A549 (cell line): ENCODE measurements around the gene ACADSB. TPM values are rescaled to one million over a fixed set of nuclear protein-coding genes. Genes with fewer than 3 reads are reported as not detected.

Experiments
- ATAC-seq, 2 experiments: fragments of 200-7000 bp in 1 of 2; fragments of >200 bp in 1 of 2; cut with Nextera tagmentation in 1 of 2; cut with Tn5 transposase in 1 of 2; 3 replicates each; pipeline versions ENCODE4 v1.8.0 to v1.9.1; 2018 to 2020; ENCODE audit warnings: mild to moderate bottlenecking in 1 of 2, moderate library complexity in 1 of 2
- CTCF ChIA-PET: fragments of 300-600 bp; sonication (Branson Sonifier 250); formaldehyde crosslinking; extraction: SDS; loops from one replicate; lab custom pipeline; 2021; ENCODE audit warnings: antibody characterized with exemption, inconsistent platforms; lab: Yijun Ruan, JAX
- POLR2A ChIA-PET: fragments of 350-600 bp; formaldehyde crosslinking; extraction: SDS; loops from one replicate; lab custom pipeline; 2021; ENCODE audit warnings: antibody characterized with exemption, inconsistent platforms; lab: Yijun Ruan, JAX
- DNase-seq, 2 experiments: peaks; one replicate each; pipeline versions ENCODE4 v3.0.0 to v3.0.0-alpha.2; 2011 to 2016; ENCODE audit warnings: low read depth in 1 of 2, low spot score in 1 of 2
- FAIRE-seq: peaks from 2 replicates; lab custom pipeline; 2011; peaks lifted over from hg19 to GRCh38; lab: Jason Lieb, UNC
- H3K27ac ChIP-seq, 2 experiments: fragments of >200 bp; sonication (Bioruptor Twin); formaldehyde crosslinking; 3 replicates each; pipeline ENCODE4 v1.5.1; 2016 to 2017
- H3K4me1 ChIP-seq: fragments of >200 bp; sonication (Bioruptor Twin); formaldehyde crosslinking; 3 replicates; pipeline ENCODE4 v1.6.1; 2016
- H3K4me2 ChIP-seq: fragments of >200 bp; sonication (Bioruptor Twin); formaldehyde crosslinking; 3 replicates; pipeline ENCODE4 v1.6.1; 2016
- H3K4me3 ChIP-seq: fragments of >200 bp; sonication (Bioruptor Twin); formaldehyde crosslinking; 3 replicates; pipeline ENCODE4 v1.5.1; 2016
- H3K9me3 ChIP-seq: fragments of >200 bp; sonication (Bioruptor Twin); formaldehyde crosslinking; 3 replicates; pipeline ENCODE4 v1.6.1; 2016
- ATOH8 ChIP-seq: fragments of 250-450 bp; sonication (Bioruptor Pico); IDR thresholded peaks from 2 replicates; pipeline ENCODE4 v1.5.0; 2020; ENCODE audit warnings: low read depth, mild to moderate bottlenecking, moderate library complexity
- BCL3 ChIP-seq: fragments of >200 bp; sonication (Bioruptor Twin); formaldehyde crosslinking; IDR thresholded peaks from 3 replicates; pipeline ENCODE4 v1.6.1; 2016
- EP300 ChIP-seq, 2 experiments: fragments of >200 bp; sonication (Bioruptor Twin); formaldehyde crosslinking; IDR thresholded peaks; 2 replicates in 1 of 2; 3 replicates in 1 of 2; pipeline ENCODE4 v1.6.1; 2016 to 2017
- FOSL2 ChIP-seq, 2 experiments: fragments of 450-650 bp in 1 of 2; fragments of >200 bp in 1 of 2; sonication (Bioruptor Twin) in 1 of 2; formaldehyde crosslinking; IDR thresholded peaks; 2 replicates each; pipeline versions ENCODE4 v1.5.0 to v1.6.1; 2016 to 2020; ENCODE audit warnings: mild to moderate bottlenecking in 1 of 2, moderate library complexity in 1 of 2
- FOXS1 ChIP-seq: fragments of 250-450 bp; sonication (Bioruptor Pico); IDR thresholded peaks from 2 replicates; pipeline ENCODE4 v1.5.0; 2020; ENCODE audit warnings: mild to moderate bottlenecking, moderate library complexity
- HES2 ChIP-seq: fragments of >200 bp; sonication (Bioruptor Twin); formaldehyde crosslinking; IDR thresholded peaks from 2 replicates; pipeline ENCODE4 v1.6.1; 2016
- HEYL ChIP-seq: fragments of 250-450 bp; sonication (Bioruptor Pico); IDR thresholded peaks from 2 replicates; pipeline ENCODE4 v1.8.0; 2021; ENCODE audit warnings: mild to moderate bottlenecking, moderate library complexity
- HOXA7 ChIP-seq: fragments of 250-450 bp; sonication (Bioruptor Pico); IDR thresholded peaks from 2 replicates; pipeline ENCODE4 v1.5.0; 2020; ENCODE audit warnings: mild to moderate bottlenecking, moderate library complexity
- HOXB5 ChIP-seq: fragments of 250-450 bp; sonication (Bioruptor Pico); IDR thresholded peaks from 2 replicates; pipeline ENCODE4 v1.5.0; 2020; ENCODE audit warnings: mild to moderate bottlenecking, moderate library complexity
- JUN ChIP-seq, 2 experiments: fragments of >200 bp; sonication (Bioruptor Twin); formaldehyde crosslinking; IDR thresholded peaks; 2 replicates in 1 of 2; 3 replicates in 1 of 2; pipeline ENCODE4 v1.6.1; 2016 to 2017
- MAFK ChIP-seq: fragments of 450-650 bp; IDR thresholded peaks from 2 replicates; pipeline ENCODE4 v1.6.1; 2014; ENCODE audit not compliant: partially characterized antibody
- MAZ ChIP-seq: fragments of 150-350 bp; IDR thresholded peaks from 2 replicates; pipeline ENCODE4 v1.6.1; 2014; ENCODE audit warnings: antibody characterized with exemption, low read depth, low read length, borderline replicate concordance
- NPAS2 ChIP-seq: fragments of 250-450 bp; sonication (Bioruptor Pico); IDR thresholded peaks from 2 replicates; pipeline ENCODE4 v1.8.0; 2022; ENCODE audit warnings: mild to moderate bottlenecking, moderate library complexity, borderline replicate concordance
- POLR2AphosphoS2 ChIP-seq: conservative IDR thresholded peaks from 2 replicates; pipeline ENCODE4 v1.6.1; 2012; ENCODE audit warnings: low read length, improper control_type of control experiment, inconsistent platforms
- RAD21 ChIP-seq, 2 experiments: fragments of >200 bp in 1 of 2; sonication (Bioruptor Twin) in 1 of 2; formaldehyde crosslinking in 1 of 2; IDR thresholded peaks in 1 of 2; conservative IDR thresholded peaks in 1 of 2; 2 replicates in 1 of 2; 3 replicates in 1 of 2; pipeline ENCODE4 v1.6.1; 2012 to 2018; ENCODE audit warnings: inconsistent platforms in 1 of 2
- RARB ChIP-seq: fragments of 250-450 bp; sonication (Bioruptor Pico); IDR thresholded peaks from 2 replicates; pipeline ENCODE4 v1.8.0; 2021; ENCODE audit warnings: mild to moderate bottlenecking, moderate library complexity
- RCOR1 ChIP-seq: fragments of 150-350 bp; IDR thresholded peaks from 2 replicates; pipeline ENCODE4 v1.6.1; 2014; ENCODE audit warnings: antibody characterized with exemption, low read length, low read depth
- RNF2 ChIP-seq: fragments of 200-600 bp; sonication (generic); IDR thresholded peaks from 2 replicates; pipeline ENCODE4 v1.6.1; 2016; ENCODE audit warnings: low read depth, mild to moderate bottlenecking, antibody characterized with exemption, moderate library complexity, borderline replicate concordance
- SMC3 ChIP-seq: fragments of >200 bp; sonication (Bioruptor Twin); formaldehyde crosslinking; IDR thresholded peaks from 3 replicates; pipeline ENCODE4 v1.6.1; 2018; ENCODE audit warnings: inconsistent platforms
- SREBF2 ChIP-seq: fragments of 450-650 bp; IDR thresholded peaks from 2 replicates; pipeline ENCODE4 v1.6.1; 2014; ENCODE audit warnings: mild to moderate bottlenecking, moderate library complexity
- TFCP2L1 ChIP-seq: fragments of 250-450 bp; sonication (Bioruptor Pico); IDR thresholded peaks from 2 replicates; pipeline ENCODE4 v1.5.0; 2021; ENCODE audit warnings: mild to moderate bottlenecking
- TP53 ChIP-seq: fragments of 250-450 bp; sonication (Bioruptor Pico); IDR thresholded peaks from 2 replicates; pipeline ENCODE4 v1.5.0; 2021; ENCODE audit warnings: mild to moderate bottlenecking, moderate library complexity
- ZFP36 ChIP-seq: fragments of 450-650 bp; IDR thresholded peaks from 2 replicates; pipeline ENCODE4 v1.6.1; 2014; ENCODE audit warnings: borderline replicate concordance; ENCODE audit not compliant: partially characterized antibody
- ZNF302 ChIP-seq: fragments of 250-450 bp; sonication (Bioruptor Pico); IDR thresholded peaks from 2 replicates; pipeline ENCODE4 v1.9.0; 2021; ENCODE audit warnings: inconsistent platforms, mild to moderate bottlenecking, moderate library complexity
- WGBS: methylation state at CpG from one replicate; pipeline ENCODE4 v1.1.6; 2017; ENCODE audit errors: missing lambda C conversion rate; 5-methylcytosine and 5-hydroxymethylcytosine counted together
- polyA plus RNA-seq, 4 experiments: library from polyadenylated mRNA; depleted of rRNA in 3 of 4; stranded (reverse); fragments of >200 nt; fragmentation: RNase III in 1 of 4; extraction: RNeasy Plus Mini Kit Qiagen cat#74134 plus additional on column Dnase treatment in 1 of 4; gene quantifications; 2 replicates in 3 of 4; 3 replicates in 1 of 4; pipeline ENCODE4 v1.2.3, GENCODE V29; 2011 to 2017
- TF ChIP-seq, protein P1 (sequence below): IDR thresholded peaks from 2 replicates; pipeline ENCODE4 v1.6.1; 2012
- TF ChIP-seq, protein P2 (sequence below): fragments of 250-450 bp; sonication (Bioruptor Pico); IDR thresholded peaks from 2 replicates; pipeline ENCODE4 v1.5.0; 2021; ENCODE audit warnings: mild to moderate bottlenecking, moderate library complexity, borderline replicate concordance
- TF ChIP-seq, protein P3 (sequence below): fragments of 150-350 bp; IDR thresholded peaks from 2 replicates; pipeline ENCODE4 v1.6.1; 2014; ENCODE audit warnings: low read depth, mild to moderate bottlenecking, low read length

Gene ACADSB
- polyA plus RNA-seq, 2 of the 4 experiments (the other 2 are of a cell fraction), result 8.5 to 18.5 TPM

DNA sequence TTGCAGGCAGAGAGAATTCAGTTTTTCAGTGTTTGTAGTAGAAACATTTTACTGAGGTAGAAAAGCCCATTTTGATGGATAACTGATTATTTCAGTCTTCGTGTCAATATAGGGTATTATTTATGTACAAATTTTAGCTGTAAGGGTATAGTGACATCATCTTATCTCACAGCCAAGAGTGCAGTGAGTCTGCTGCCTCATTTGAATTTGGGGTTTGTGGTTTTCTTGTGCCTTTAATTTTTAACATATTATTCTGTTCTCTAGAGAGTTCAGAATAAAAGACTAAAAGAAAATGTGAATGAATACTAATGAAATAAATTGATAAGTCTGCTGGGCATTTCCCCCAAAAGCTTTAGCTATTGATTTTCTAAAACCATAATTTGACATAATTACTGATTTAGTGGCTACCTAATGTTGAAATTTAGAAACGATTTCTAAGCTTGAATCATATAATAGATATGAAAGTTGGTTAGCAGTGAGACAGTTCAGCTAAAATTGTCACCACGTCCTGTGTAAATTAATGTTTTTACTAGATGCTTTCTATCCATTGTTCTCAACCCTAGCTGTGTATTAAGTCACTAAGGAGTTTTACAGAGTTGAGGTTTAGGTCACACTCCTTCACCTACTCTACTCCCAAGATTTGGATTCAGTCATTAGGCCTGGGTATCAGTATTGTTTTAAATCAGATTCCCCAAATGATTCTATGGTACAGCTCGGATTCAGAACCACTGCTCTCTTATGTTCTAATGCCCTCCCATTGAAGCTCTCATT is 37.3 kb downstream of the ACADSB start:
- Histone ChIP-seq H3K4me3 (no peak overlapping the region), H3K27ac (no peak overlapping the region), H3K4me1 (no peaks in the 10 kb centered on the region), H3K9me3 (no peaks in the 10 kb centered on the region), H3K4me2 (no peak overlapping the region)
- DNase-seq, result no peak
- CTCF ChIA-PET, result interaction anchor here (0.6 to 9.2 kb wide), 5 partner anchors 87 to 514 kb away, joined by 3 to 130 read pairs (median 52); no protein-coding TSS in a partner anchor
- POLR2A ChIA-PET, result no interaction called here
- ATAC-seq, result no peak
- WGBS, result 64% methylated on average over 4 of the region's 4 CpGs
- FAIRE-seq, result peak; percentile 23
- no peak for TF ChIP-seq TP53
- no peak for TF ChIP-seq JUN (IDR thresholded peaks at IDR 0.05)
- no peak for TF ChIP-seq SMC3
- no peak for TF ChIP-seq HES2
- no peak for TF ChIP-seq RARB (CRISPR knock-in tag)
- TF ChIP-seq HEYL (CRISPR knock-in tag), result no peak
- no peak for TF ChIP-seq MAFK
- no peak for TF ChIP-seq FOSL2 (IDR thresholded peaks at IDR 0.05)
- TF ChIP-seq FOSL2 (CRISPR knock-in tag; IDR thresholded peaks at IDR 0.05), result no peak
- TF ChIP-seq TFCP2L1 (CRISPR knock-in tag), result no peak
- TF ChIP-seq HOXB5 (CRISPR knock-in tag), result no peak

GRCh38 chr10:123057968-123058367 is 49.2 kb downstream of the ACADSB start:
- no peak for DNase-seq
- WGBS, result 80% methylated on average over 3 of the region's 3 CpGs
- no peak for ATAC-seq
- H3K4me2 ChIP-seq, result no peak overlapping the region
- ChIA-PET POLR2A (no interaction called here), CTCF (no interaction called here)
- H3K9me3 ChIP-seq, result no peaks in the 10 kb centered on the region
- no peak overlapping the region for H3K27ac ChIP-seq
- no peak overlapping the region for H3K4me3 ChIP-seq
- FAIRE-seq, result no peak
- TF ChIP-seq, protein P1, sequence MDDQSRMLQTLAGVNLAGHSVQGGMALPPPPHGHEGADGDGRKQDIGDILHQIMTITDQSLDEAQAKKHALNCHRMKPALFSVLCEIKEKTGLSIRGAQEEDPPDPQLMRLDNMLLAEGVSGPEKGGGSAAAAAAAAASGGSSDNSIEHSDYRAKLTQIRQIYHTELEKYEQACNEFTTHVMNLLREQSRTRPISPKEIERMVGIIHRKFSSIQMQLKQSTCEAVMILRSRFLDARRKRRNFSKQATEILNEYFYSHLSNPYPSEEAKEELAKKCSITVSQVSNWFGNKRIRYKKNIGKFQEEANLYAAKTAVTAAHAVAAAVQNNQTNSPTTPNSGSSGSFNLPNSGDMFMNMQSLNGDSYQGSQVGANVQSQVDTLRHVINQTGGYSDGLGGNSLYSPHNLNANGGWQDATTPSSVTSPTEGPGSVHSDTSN, result no peak
- TF ChIP-seq RCOR1, result no peak
- TF ChIP-seq, protein P2, sequence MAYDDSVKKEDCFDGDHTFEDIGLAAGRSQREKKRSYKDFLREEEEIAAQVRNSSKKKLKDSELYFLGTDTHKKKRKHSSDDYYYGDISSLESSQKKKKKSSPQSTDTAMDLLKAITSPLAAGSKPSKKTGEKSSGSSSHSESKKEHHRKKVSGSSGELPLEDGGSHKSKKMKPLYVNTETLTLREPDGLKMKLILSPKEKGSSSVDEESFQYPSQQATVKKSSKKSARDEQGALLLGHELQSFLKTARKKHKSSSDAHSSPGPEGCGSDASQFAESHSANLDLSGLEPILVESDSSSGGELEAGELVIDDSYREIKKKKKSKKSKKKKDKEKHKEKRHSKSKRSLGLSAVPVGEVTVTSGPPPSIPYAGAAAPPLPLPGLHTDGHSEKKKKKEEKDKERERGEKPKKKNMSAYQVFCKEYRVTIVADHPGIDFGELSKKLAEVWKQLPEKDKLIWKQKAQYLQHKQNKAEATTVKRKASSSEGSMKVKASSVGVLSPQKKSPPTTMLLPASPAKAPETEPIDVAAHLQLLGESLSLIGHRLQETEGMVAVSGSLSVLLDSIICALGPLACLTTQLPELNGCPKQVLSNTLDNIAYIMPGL, result no peak
- TF ChIP-seq RNF2, result no peak
- peak; percentile 74 for TF ChIP-seq MAFK
- no peak for TF ChIP-seq HOXA7
- no peak for TF ChIP-seq BCL3
- H3K4me1 ChIP-seq, result no peaks in the 10 kb centered on the region

- Histone ChIP-seq H3K9me3 (no peaks in the 10 kb centered on the region), H3K4me2 (no peak overlapping the region), H3K4me3 (no peak overlapping the region), H3K27ac (no peak overlapping the region), H3K4me1 (no peaks in the 10 kb centered on the region)
- ATAC-seq (no peak), DNase-seq (no peak), FAIRE-seq (no peak)
- 92% methylated on average over 2 of the region's 2 CpGs for WGBS
- ChIA-PET CTCF (no interaction called here), POLR2A (no interaction called here)
- TF ChIP-seq POLR2AphosphoS2, result no peak
- TF ChIP-seq RARB (CRISPR knock-in tag), result no peak
- no peak for TF ChIP-seq FOXS1
- TF ChIP-seq, protein P3, sequence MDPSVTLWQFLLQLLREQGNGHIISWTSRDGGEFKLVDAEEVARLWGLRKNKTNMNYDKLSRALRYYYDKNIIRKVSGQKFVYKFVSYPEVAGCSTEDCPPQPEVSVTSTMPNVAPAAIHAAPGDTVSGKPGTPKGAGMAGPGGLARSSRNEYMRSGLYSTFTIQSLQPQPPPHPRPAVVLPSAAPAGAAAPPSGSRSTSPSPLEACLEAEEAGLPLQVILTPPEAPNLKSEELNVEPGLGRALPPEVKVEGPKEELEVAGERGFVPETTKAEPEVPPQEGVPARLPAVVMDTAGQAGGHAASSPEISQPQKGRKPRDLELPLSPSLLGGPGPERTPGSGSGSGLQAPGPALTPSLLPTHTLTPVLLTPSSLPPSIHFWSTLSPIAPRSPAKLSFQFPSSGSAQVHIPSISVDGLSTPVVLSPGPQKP, result no peak
- TF ChIP-seq NPAS2 (CRISPR knock-in tag), result no peak
- no peak for TF ChIP-seq RAD21 (conservative IDR thresholded peaks at IDR 0.05 in 1 of 2, IDR thresholded peaks at IDR 0.05 in 1 of 2)
- no peak for TF ChIP-seq ATOH8 (CRISPR knock-in tag)
- no peak for TF ChIP-seq MAZ
- TF ChIP-seq EP300 (IDR thresholded peaks at IDR 0.05), result no peak
- TF ChIP-seq ZNF302 (CRISPR knock-in tag), result no peak
- no peak for TF ChIP-seq ZFP36
- no peak for TF ChIP-seq SREBF2
These were observed 53.1 kb downstream of the ACADSB start for GRCh38 chr10:123061865-123062264.
